SK-N-SH (cell line): Measurements from ENCODE around the gene DIAPH2. TPM values are rescaled to one million over a fixed set of nuclear protein-coding genes. Genes with fewer than 3 reads are reported as not detected.

Experiments
- CTCF ChIA-PET: fragments of 300-600, 350-600 bp; formaldehyde crosslinking; extraction: SDS; loops from one replicate; lab custom pipeline; 2021; lab: Yijun Ruan, JAX
- POLR2A ChIA-PET: fragments of 350-600 bp; sonication (Branson Sonifier 250); formaldehyde crosslinking; extraction: SDS; loops from one replicate; lab custom pipeline; 2020; ENCODE audit warnings: antibody characterized with exemption, inconsistent platforms; lab: Yijun Ruan, JAX
- DNase-seq: peaks from one replicate; pipeline ENCODE4 v3.0.0; 2012
- H2AFZ ChIP-seq: fragments of 200-600 bp; sonication (generic); 2 replicates; pipeline ENCODE4 v1.8.1; 2016; ENCODE audit warnings: antibody characterized with exemption, mild to moderate bottlenecking, low read depth
- H3F3A ChIP-seq: fragments of 200-600 bp; sonication (generic); replicated peaks from 2 replicates; pipeline ENCODE3; 2016; ENCODE audit warnings: antibody characterized with exemption, mild to moderate bottlenecking; ENCODE audit not compliant: insufficient read depth
- H3K27ac ChIP-seq, 2 experiments: fragments of 200-500 bp in 1 of 2; fragments of 200-600 bp in 1 of 2; sonication (Bioruptor generic) in 1 of 2; sonication (generic), shearing (Covaris generic) in 1 of 2; 2 replicates each; pipeline versions ENCODE4 v1.5.1 to v1.6.1; 2014 to 2016; ENCODE audit warnings: low read depth in 2 of 2, inconsistent platforms in 1 of 2, low read length in 1 of 2, mild to moderate bottlenecking in 1 of 2, mixed read lengths in 1 of 2
- H3K27me3 ChIP-seq: fragments of 200-600 bp; sonication (generic), shearing (Covaris generic); 2 replicates; pipeline ENCODE4 v1.6.1; 2016; ENCODE audit warnings: mixed run types; ENCODE audit not compliant: insufficient read depth
- H3K36me3 ChIP-seq, 2 experiments: fragments of 200-500 bp in 1 of 2; fragments of 200-600 bp in 1 of 2; sonication (Bioruptor generic) in 1 of 2; sonication (generic) in 1 of 2; replicated peaks in 1 of 2; 2 replicates each; pipeline versions ENCODE3 to v1.5.1; 2014 to 2016; ENCODE audit warnings: low read length in 1 of 2, mild to moderate bottlenecking in 1 of 2; ENCODE audit not compliant: insufficient read depth in 2 of 2, control insufficient read depth in 1 of 2
- H3K4me1 ChIP-seq, 2 experiments: fragments of 200-500 bp in 1 of 2; fragments of 200-600 bp in 1 of 2; sonication (Bioruptor generic) in 1 of 2; sonication (generic), shearing (Covaris generic) in 1 of 2; 2 replicates each; pipeline versions ENCODE4 v1.5.1 to v1.6.1; 2014 to 2016; ENCODE audit warnings: low read depth in 1 of 2, low read length in 1 of 2, mixed run types in 1 of 2; ENCODE audit not compliant: insufficient read depth in 2 of 2, control insufficient read depth in 1 of 2
- H3K4me2 ChIP-seq: fragments of 200-600 bp; sonication (generic), shearing (Covaris generic); 2 replicates; pipeline ENCODE4 v1.6.1; 2017; ENCODE audit warnings: mixed run types
- H3K4me3 ChIP-seq, 2 experiments: fragments of 200-500 bp in 1 of 2; fragments of 200-600 bp in 1 of 2; sonication (Bioruptor generic) in 1 of 2; sonication (generic), shearing (Covaris generic) in 1 of 2; 2 replicates each; pipeline versions ENCODE4 v1.5.1 to v1.8.1; 2014 to 2016; ENCODE audit warnings: low read depth in 2 of 2, inconsistent platforms in 1 of 2, low read length in 1 of 2, mild to moderate bottlenecking in 1 of 2, mixed read lengths in 1 of 2, moderate library complexity in 1 of 2
- H3K79me2 ChIP-seq: fragments of 200-600 bp; sonication (generic); 2 replicates; pipeline ENCODE4 v1.8.1; 2017; ENCODE audit warnings: mild to moderate bottlenecking; ENCODE audit not compliant: insufficient read depth
- H3K9ac ChIP-seq: fragments of 200-600 bp; sonication (generic); 2 replicates; pipeline ENCODE4 v1.6.1; 2017; ENCODE audit warnings: mixed run types
- H3K9me2 ChIP-seq: fragments of 200-600 bp; sonication (generic); 2 replicates; pipeline ENCODE4 v1.6.1; 2017; ENCODE audit warnings: mixed run types
- H3K9me3 ChIP-seq: fragments of 200-600 bp; sonication (generic); 2 replicates; pipeline ENCODE4 v1.6.1; 2017; ENCODE audit warnings: mixed run types, mild to moderate bottlenecking, moderate library complexity
- H4K20me1 ChIP-seq: fragments of 200-600 bp; sonication (generic); 2 replicates; pipeline ENCODE4 v1.6.1; 2017; ENCODE audit warnings: mild to moderate bottlenecking, mixed run types; ENCODE audit not compliant: insufficient read depth
- CHD2 ChIP-seq: fragments of 150-350 bp; IDR thresholded peaks from 2 replicates; pipeline ENCODE4 v1.6.1; 2018; ENCODE audit warnings: low read length; ENCODE audit not compliant: partially characterized antibody
- FOSL2 ChIP-seq: IDR thresholded peaks from 2 replicates; pipeline ENCODE4 v1.4.0; 2012; ENCODE audit warnings: low read depth, mild to moderate bottlenecking, moderate library complexity, borderline replicate concordance
- GABPA ChIP-seq: IDR thresholded peaks from 2 replicates; pipeline ENCODE4 v1.4.0; 2012; ENCODE audit warnings: low read depth, mild to moderate bottlenecking
- GATA2 ChIP-seq: sonication (generic); formaldehyde crosslinking; IDR thresholded peaks from 2 replicates; pipeline ENCODE4 v1.5.0; 2020; ENCODE audit warnings: mild to moderate bottlenecking, missing genetic modification reagents
- MAX ChIP-seq: IDR thresholded peaks from 2 replicates; pipeline ENCODE4 v1.4.0; 2012; ENCODE audit warnings: low read depth
- MEF2A ChIP-seq: IDR thresholded peaks from 2 replicates; pipeline ENCODE4 v1.4.0; 2012; ENCODE audit warnings: low read depth, borderline replicate concordance
- MXI1 ChIP-seq: IDR thresholded peaks from 2 replicates; pipeline ENCODE4 v1.6.1; 2012; ENCODE audit warnings: mild to moderate bottlenecking, low read depth, low read length, improper control_type of control experiment
- NFIC ChIP-seq: IDR thresholded peaks from 2 replicates; pipeline ENCODE4 v1.4.0; 2012; ENCODE audit warnings: borderline replicate concordance
- NRF1 ChIP-seq: IDR thresholded peaks from 2 replicates; pipeline ENCODE4 v1.6.1; 2012; ENCODE audit warnings: low read depth, mild to moderate bottlenecking, low read length
- RXRA ChIP-seq: IDR thresholded peaks from 2 replicates; pipeline ENCODE4 v1.4.0; 2012; ENCODE audit warnings: low read depth, mild to moderate bottlenecking, borderline replicate concordance
- TAF1 ChIP-seq: IDR thresholded peaks from 2 replicates; pipeline ENCODE4 v1.6.1; 2012; ENCODE audit warnings: low read depth, mild to moderate bottlenecking, low read length, moderate library complexity, borderline replicate concordance
- USF2 ChIP-seq: fragments of 150-350 bp; IDR thresholded peaks from 2 replicates; pipeline ENCODE4 v1.6.1; 2017; ENCODE audit warnings: antibody characterized with exemption, low read length, low read depth, borderline replicate concordance
- YY1 ChIP-seq: IDR thresholded peaks from 2 replicates; pipeline ENCODE4 v1.4.0; 2012; ENCODE audit warnings: low read depth, mild to moderate bottlenecking
- WGBS: methylation state at CpG from one replicate; pipeline ENCODE4 v1.1.6; 2017; ENCODE audit warnings: low lambda C conversion rate; 5-methylcytosine and 5-hydroxymethylcytosine counted together
- polyA plus RNA-seq, 3 experiments: library from polyadenylated mRNA; depleted of rRNA; stranded (reverse); fragments of >200 nt; gene quantifications; 2 replicates each; pipeline ENCODE4 v1.2.3, GENCODE V29; 2012

DIAPH2 gene
- polyA plus RNA-seq, 1 of the 3 experiments (the other 2 are of a cell fraction), result 1.1 TPM

- no peak for TF ChIP-seq USF2
- TF ChIP-seq TAF1, result no peak
- TF ChIP-seq CHD2, result no peak
- TF ChIP-seq RXRA, result no peak
Observed at GRCh38 chrX:97372001-97372766, 687.5 kb downstream of the DIAPH2 start (continued).

GRCh38 chrX:97374266-97374665 lies 689.6 kb downstream of the DIAPH2 start:
- no peaks in the 10 kb centered on the region for H3K36me3 ChIP-seq
- no peaks in the 10 kb centered on the region for H3K9me2 ChIP-seq
- DNase-seq, result no peak
- no peak overlapping the region for H2AFZ ChIP-seq
- H3K4me1 ChIP-seq, result no peaks in the 10 kb centered on the region
- no peak overlapping the region for H3K4me2 ChIP-seq
- no peaks in the 10 kb centered on the region for H4K20me1 ChIP-seq
- no peaks in the 10 kb centered on the region for H3F3A ChIP-seq
- no peaks in the 10 kb centered on the region for H3K9me3 ChIP-seq
- ChIA-PET POLR2A (no interaction called here), CTCF (no interaction called here)
- H3K79me2 ChIP-seq, result no peaks in the 10 kb centered on the region
- H3K4me3 ChIP-seq, result no peak overlapping the region
- peaks cover 3% of the 10 kb centered on the region; the same call in 1 of the 2 replicates for H3K27me3 ChIP-seq
- 44% methylated on average over 2 of the region's 2 CpGs for WGBS
- no peak overlapping the region for H3K27ac ChIP-seq
- H3K9ac ChIP-seq, result no peak overlapping the region
- no peak for TF ChIP-seq YY1
- no peak for TF ChIP-seq MAX
- TF ChIP-seq GABPA, result no peak
- no peak for TF ChIP-seq MXI1
- no peak for TF ChIP-seq NRF1

- H3K9ac ChIP-seq, result no peak overlapping the region
- TF ChIP-seq MEF2A (no peak), FOSL2 (no peak), USF2 (no peak), NFIC (no peak), GATA2 (CRISPR knock-in tag) (peak; percentile 20; the same call in 1 of the 2 replicates)
- TF ChIP-seq, all 33 proteins: peak for 1
- Histone ChIP-seq H3K27ac (no peak overlapping the region), H3K4me1 (no peaks in the 10 kb centered on the region; a peak in 1 of 4 replicates), H3K9me2 (no peaks in the 10 kb centered on the region), H3K9me3 (no peaks in the 10 kb centered on the region), H3K4me2 (no peak overlapping the region), H3F3A (no peaks in the 10 kb centered on the region), H3K79me2 (no peaks in the 10 kb centered on the region), H3K27me3 (no peaks in the 10 kb centered on the region), H3K36me3 (no peaks in the 10 kb centered on the region), H3K4me3 (no peak overlapping the region), H4K20me1 (no peaks in the 10 kb centered on the region), H2AFZ (no peak overlapping the region)
- ChIA-PET CTCF (no interaction called here), POLR2A (no interaction called here)
- DNase-seq, result peak; percentile 10
Observed at GRCh38 chrX:97380200-97380599, 695.6 kb downstream of the DIAPH2 start.
